OCI-LY7 (cell line): ENCODE data around the gene PRPS1L1. TPM values are rescaled to one million over a fixed set of nuclear protein-coding genes. Genes with fewer than 3 reads are reported as not detected.

Experiments used
- BruUV-seq: library from RNA; stranded (reverse); fragments of 400-500 nt; replicated peaks from 2 replicates; lab custom pipeline; 2021; lab: Mats Ljungman, UMichigan
- CTCF ChIA-PET: fragments of 300-600 bp; sonication (Branson Sonifier 250); formaldehyde crosslinking; loops from one replicate; lab custom pipeline; 2022; ENCODE audit warnings: antibody characterized with exemption; ENCODE audit not compliant: unreplicated experiment; lab: Charles Lee
- POLR2A ChIA-PET: fragments of 300-600 bp; sonication (Branson Sonifier 250); formaldehyde crosslinking; loops from one replicate; lab custom pipeline; 2022; ENCODE audit warnings: antibody characterized with exemption; lab: Charles Lee
- DNase-seq: peaks from one replicate; pipeline ENCODE4 v3.0.0-alpha.2; 2015; ENCODE audit warnings: low spot score
- H2AFZ ChIP-seq: fragments of 200-600 bp; sonication (generic), shearing (Covaris generic); 2 replicates; pipeline ENCODE4 v1.6.1; 2014; ENCODE audit warnings: mild to moderate bottlenecking, antibody characterized with exemption, low read length, moderate library complexity
- H3K27ac ChIP-seq: fragments of 200-600 bp; sonication (generic); 2 replicates; pipeline ENCODE4 v1.5.1; 2014; ENCODE audit warnings: mixed run types, low read depth, mild to moderate bottlenecking, moderate library complexity, low read length, inconsistent platforms; ENCODE audit not compliant: poor library complexity, severe bottlenecking
- H3K36me3 ChIP-seq: fragments of 200-600 bp; sonication (generic); 2 replicates; pipeline ENCODE4 v1.6.1; 2014; ENCODE audit warnings: mild to moderate bottlenecking, antibody characterized with exemption, low read length, moderate library complexity, mixed read lengths; ENCODE audit not compliant: insufficient read depth
- H3K4me1 ChIP-seq: fragments of 200-600 bp; sonication (generic); 2 replicates; pipeline ENCODE4 v1.5.1; 2014; ENCODE audit warnings: mild to moderate bottlenecking, low read length; ENCODE audit not compliant: insufficient read depth, poor library complexity, severe bottlenecking
- H3K4me2 ChIP-seq: fragments of 200-600 bp; sonication (generic); 2 replicates; pipeline ENCODE4 v1.6.1; 2014; ENCODE audit warnings: mild to moderate bottlenecking, low read length
- H3K4me3 ChIP-seq: fragments of 200-600 bp; sonication (generic); 2 replicates; pipeline ENCODE4 v1.5.1; 2014; ENCODE audit warnings: mild to moderate bottlenecking, low read depth, low read length; ENCODE audit not compliant: poor library complexity, severe bottlenecking
- H3K79me2 ChIP-seq: fragments of 200-600 bp; sonication (generic); 2 replicates; pipeline ENCODE4 v1.6.1; 2016; ENCODE audit warnings: low read depth, mild to moderate bottlenecking, low read length, moderate library complexity, mixed read lengths; ENCODE audit not compliant: insufficient read depth
- H3K9me2 ChIP-seq: fragments of 200-600 bp; sonication (generic); 2 replicates; pipeline ENCODE4 v1.6.1; 2016; ENCODE audit warnings: mild to moderate bottlenecking, low read length, mixed read lengths; ENCODE audit not compliant: insufficient read depth
- H3K9me3 ChIP-seq: fragments of 200-600 bp; sonication (generic); 2 replicates; pipeline ENCODE4 v1.6.1; 2014; ENCODE audit warnings: mild to moderate bottlenecking, mixed run types, low read length, mixed read lengths
- H4K20me1 ChIP-seq: fragments of 200-600 bp; sonication (generic); 2 replicates; pipeline ENCODE4 v1.6.1; 2014; ENCODE audit warnings: mild to moderate bottlenecking, antibody characterized with exemption, low read length, moderate library complexity, mixed read lengths; ENCODE audit not compliant: insufficient read depth
- CTCF ChIP-seq: fragments of 200-600 bp; sonication (generic); conservative IDR thresholded peaks from 2 replicates; pipeline ENCODE4 v1.5.1; 2014; ENCODE audit warnings: mild to moderate bottlenecking, antibody characterized with exemption, low read length, moderate library complexity, mixed read lengths
- EZH2phosphoT487 ChIP-seq: fragments of 200-600 bp; sonication (generic); IDR thresholded peaks from 2 replicates; pipeline ENCODE4 v1.6.1; 2018; ENCODE audit warnings: low read depth, borderline replicate concordance, mild to moderate bottlenecking, mixed run types, antibody characterized with exemption, low read length, moderate library complexity, mixed read lengths
- intact Hi-C: fragments of 100-400 bp; cut with micrococcal nuclease; formaldehyde crosslinking; loops from one replicate; pipeline ENCODE4 v1.10.0; 2022; ENCODE audit not compliant: unreplicated experiment
- total RNA-seq, 2 experiments: library from RNA; depleted of rRNA in 1 of 2; stranded (reverse); fragments of >200 nt in 1 of 2; shearing (Covaris generic) in 1 of 2; gene quantifications; 2 replicates each; pipeline ENCODE4 v1.2.3, GENCODE V29; 2014 to 2022

PRPS1L1 gene
- total RNA-seq, 2 experiments from 2014 or later, result not detected

- Histone ChIP-seq H3K9me3 (no peaks in the 10 kb centered on the region), H3K4me3 (no peak overlapping the region), H3K27ac (no peak overlapping the region), H4K20me1 (no peaks in the 10 kb centered on the region), H3K79me2 (no peaks in the 10 kb centered on the region), H3K4me1 (no peaks in the 10 kb centered on the region), H2AFZ (no peak overlapping the region), H3K36me3 (no peaks in the 10 kb centered on the region), H3K4me2 (no peak overlapping the region), H3K9me2 (no peaks in the 10 kb centered on the region)
- BruUV-seq, result no TSS peak
- TF ChIP-seq EZH2phosphoT487, result no peak
- TF ChIP-seq CTCF, result peak; percentile 70
- DNase-seq, result peak; percentile 14
- POLR2A ChIA-PET, result interaction anchor here (0.6 to 0.9 kb wide), 4 partner anchors 31 to 307 kb away, joined by 3 read pairs; no protein-coding TSS in a partner anchor
- intact Hi-C loops, result loop anchor here (1.0 to 10.0 kb wide), 2 partner anchors 222 to 287 kb away; no protein-coding TSS in a partner anchor
- CTCF ChIA-PET, result no interaction called here
Measured at GRCh38 chr7:17991866-17992648, 35.6 kb downstream of the PRPS1L1 start.

GRCh38 chr7:17990761-17991160 is 36.9 kb downstream of the PRPS1L1 start:
- H3K4me3 ChIP-seq, result no peak overlapping the region
- no peak overlapping the region for H3K27ac ChIP-seq
- ChIA-PET POLR2A (interaction anchor here (0.6 to 1.9 kb wide), 2 partner anchors 9 to 126 kb away, joined by 3 to 6 read pairs; no protein-coding TSS in a partner anchor), CTCF (no interaction called here)
- no TSS peak for BruUV-seq
- intact Hi-C loops, result loop anchor here (10.0 kb wide), 1 partner anchor 286 kb away; no protein-coding TSS in a partner anchor
- H3K4me1 ChIP-seq, result no peaks in the 10 kb centered on the region
- H3K4me2 ChIP-seq, result no peak overlapping the region
- no peak for TF ChIP-seq EZH2phosphoT487
- no peak for TF ChIP-seq CTCF
- H2AFZ ChIP-seq, result no peak overlapping the region
- no peaks in the 10 kb centered on the region for H4K20me1 ChIP-seq
- H3K36me3 ChIP-seq, result no peaks in the 10 kb centered on the region
- no peaks in the 10 kb centered on the region for H3K79me2 ChIP-seq
- H3K9me3 ChIP-seq, result no peaks in the 10 kb centered on the region
- no peaks in the 10 kb centered on the region for H3K9me2 ChIP-seq
- no peak for DNase-seq

- Histone ChIP-seq H3K4me3 (no peak overlapping the region), H3K79me2 (no peaks in the 10 kb centered on the region), H3K4me2 (no peak overlapping the region), H4K20me1 (no peaks in the 10 kb centered on the region), H2AFZ (no peak overlapping the region), H3K27ac (no peak overlapping the region), H3K9me2 (no peaks in the 10 kb centered on the region), H3K9me3 (no peaks in the 10 kb centered on the region), H3K36me3 (no peaks in the 10 kb centered on the region), H3K4me1 (no peaks in the 10 kb centered on the region)
- DNase-seq, result no peak
- ChIA-PET CTCF (no interaction called here), POLR2A (interaction anchor here (0.7 to 1.9 kb wide), 3 partner anchors 8 to 698 kb away, joined by 3 to 6 read pairs (median 3); no protein-coding TSS in a partner anchor)
- TF ChIP-seq EZH2phosphoT487 (no peak), CTCF (no peak)
- no TSS peak for BruUV-seq
- intact Hi-C loops, result no loop called here
Measured at GRCh38 chr7:17989546-17989945, 38.1 kb downstream of the PRPS1L1 start.
